Epidermal melanocyte (primary cell): ENCODE measurements around the gene MAMSTR.
A peak's percentile ranks its signal among the peaks of the same experiment; 100 is the strongest.

Source experiments
- DNase-seq: peaks from one replicate; pipeline ENCODE4 v3.0.0; 2011; ENCODE audit warnings: low spot score; ENCODE audit not compliant: insufficient read length

MAMSTR gene

GRCh38 chr19:48664476-48664875 lies 55.0 kb downstream of the MAMSTR start:
- DNase-seq, result peak; percentile 3

- peak; percentile 9 for DNase-seq
These were observed 55.9 kb downstream of the MAMSTR start for GRCh38 chr19:48663667-48664066.
